ENCODE measurements around the gene C3orf70.

GRCh38 chr3:185030399-185030798 is 122.5 kb downstream of the C3orf70 start:
- TF ChIP-seq CTCF (IDR thresholded peaks at IDR 0.05 in 8 of 11, conservative IDR thresholded peaks at IDR 0.05 in 3 of 11) (no peak), POLR2A (IDR thresholded peaks at IDR 0.05) (no peak)

All from spleen (tissue), 7 donors.